Duodenal mucosa (tissue), 2 donors: ENCODE data around the gene ANXA8L1.
"Not testable (repeated sequence)": the region's sequence is repeated elsewhere in the genome, so short reads cannot be mapped to it uniquely, and the experiment has no call there.

ENCODE experiments used
- H3K27ac ChIP-seq: one replicate; pipeline ENCODE4 v1.7.0; 2013; ENCODE audit warnings: low read depth, low read length
- H3K27me3 ChIP-seq, 2 donors: one replicate each; pipeline ENCODE4 v1.7.0; 2013; ENCODE audit warnings: low read length in 2 of 2, control low read depth in 1 of 2; ENCODE audit not compliant: insufficient read depth in 2 of 2, control insufficient read depth in 1 of 2
- H3K36me3 ChIP-seq, 2 donors: one replicate each; pipeline ENCODE4 v1.7.0; 2013; ENCODE audit warnings: low read length in 2 of 2, control low read depth in 1 of 2; ENCODE audit not compliant: insufficient read depth in 2 of 2, control insufficient read depth in 1 of 2
- H3K4me1 ChIP-seq, 2 donors: one replicate each; pipeline ENCODE4 v1.7.0; 2013; ENCODE audit warnings: low read length in 2 of 2, control low read depth in 1 of 2; ENCODE audit not compliant: insufficient read depth in 2 of 2, control insufficient read depth in 1 of 2
- H3K4me3 ChIP-seq, 2 donors: one replicate each; pipeline ENCODE4 v1.7.0; 2013; ENCODE audit warnings: low read length in 2 of 2, low read depth in 1 of 2
- H3K9ac ChIP-seq, 2 donors: one replicate each; pipeline ENCODE4 v1.7.0; 2013; ENCODE audit warnings: low read length in 2 of 2, low read depth in 1 of 2
- H3K9me3 ChIP-seq, 2 donors: one replicate each; pipeline ENCODE4 v1.7.0; 2013; ENCODE audit warnings: low read length in 2 of 2, control low read depth in 1 of 2; ENCODE audit not compliant: control insufficient read depth in 1 of 2

Gene ANXA8L1

DNA sequence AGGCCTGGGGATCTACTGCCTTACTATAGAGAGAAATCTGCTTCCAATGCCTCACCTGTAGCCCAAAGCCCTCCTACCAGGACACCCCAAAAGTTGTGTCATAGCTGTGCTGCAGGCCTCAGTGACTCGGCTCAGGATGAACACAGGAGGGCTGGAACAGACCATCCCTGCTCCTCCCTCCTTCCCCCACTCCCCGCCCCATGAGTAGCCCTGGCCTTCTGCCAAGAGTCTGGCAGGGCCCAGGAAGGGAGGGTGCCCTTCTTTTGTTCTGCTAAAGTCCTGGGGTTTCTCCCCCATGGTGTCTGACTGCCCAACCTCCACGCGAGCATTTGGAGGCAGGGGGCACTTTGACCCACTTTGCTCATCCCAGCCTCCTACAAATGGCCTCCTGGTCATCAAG lies 65.4 kb downstream of the ANXA8L1 start:
- not testable (repeated sequence) for H3K9me3 ChIP-seq, H3K4me3 ChIP-seq, H3K9ac ChIP-seq, H3K27me3 ChIP-seq, H3K36me3 ChIP-seq, H3K27ac ChIP-seq
- H3K4me1 ChIP-seq: peaks cover 0 to 10% of the 10 kb centered on the region in 2 donors
